HL-60 (cell line): ENCODE measurements around the gene GSTCD.
"Not testable (repeated sequence)": the region's sequence is repeated elsewhere in the genome, so short reads cannot be mapped to it uniquely, and the experiment has no call there.

Experiments used
- GABPA ChIP-seq: IDR thresholded peaks from 2 replicates; pipeline ENCODE4 v1.6.1; 2012; ENCODE audit warnings: low read depth
- POLR2AphosphoS5 ChIP-seq: IDR thresholded peaks from 2 replicates; pipeline ENCODE4 v1.6.1; 2012; ENCODE audit warnings: low read depth
- TF ChIP-seq, protein P1 (sequence below): IDR thresholded peaks from one replicate; pipeline ENCODE4 v1.5.1; 2011; ENCODE audit warnings: low read length, control low read depth, inconsistent platforms; ENCODE audit not compliant: insufficient read depth
- TF ChIP-seq, protein P2 (sequence below): IDR thresholded peaks from 2 replicates; pipeline ENCODE4 v1.6.1; 2012; ENCODE audit warnings: low read depth; ENCODE audit not compliant: insufficient replicate concordance

DNA sequence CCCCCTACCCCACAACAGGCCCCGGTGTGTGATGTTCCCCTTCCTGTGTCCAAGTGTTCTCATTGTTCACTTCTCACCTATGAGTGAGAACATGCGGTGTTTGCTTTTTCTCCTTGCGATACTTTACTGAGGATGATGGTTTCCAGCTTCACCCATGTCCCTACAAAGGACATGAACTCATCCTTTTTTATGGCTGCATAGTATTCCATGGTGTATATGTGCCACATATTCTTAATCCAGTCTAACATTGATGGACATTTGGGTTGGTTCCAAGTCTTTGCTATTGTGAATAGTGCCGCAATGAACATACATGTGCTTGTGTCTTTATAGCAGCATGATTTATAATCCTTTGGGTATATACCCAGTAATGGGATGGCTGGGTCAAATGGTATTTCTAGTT, 21.3 kb downstream of the GSTCD start:
- TF ChIP-seq, protein P1, sequence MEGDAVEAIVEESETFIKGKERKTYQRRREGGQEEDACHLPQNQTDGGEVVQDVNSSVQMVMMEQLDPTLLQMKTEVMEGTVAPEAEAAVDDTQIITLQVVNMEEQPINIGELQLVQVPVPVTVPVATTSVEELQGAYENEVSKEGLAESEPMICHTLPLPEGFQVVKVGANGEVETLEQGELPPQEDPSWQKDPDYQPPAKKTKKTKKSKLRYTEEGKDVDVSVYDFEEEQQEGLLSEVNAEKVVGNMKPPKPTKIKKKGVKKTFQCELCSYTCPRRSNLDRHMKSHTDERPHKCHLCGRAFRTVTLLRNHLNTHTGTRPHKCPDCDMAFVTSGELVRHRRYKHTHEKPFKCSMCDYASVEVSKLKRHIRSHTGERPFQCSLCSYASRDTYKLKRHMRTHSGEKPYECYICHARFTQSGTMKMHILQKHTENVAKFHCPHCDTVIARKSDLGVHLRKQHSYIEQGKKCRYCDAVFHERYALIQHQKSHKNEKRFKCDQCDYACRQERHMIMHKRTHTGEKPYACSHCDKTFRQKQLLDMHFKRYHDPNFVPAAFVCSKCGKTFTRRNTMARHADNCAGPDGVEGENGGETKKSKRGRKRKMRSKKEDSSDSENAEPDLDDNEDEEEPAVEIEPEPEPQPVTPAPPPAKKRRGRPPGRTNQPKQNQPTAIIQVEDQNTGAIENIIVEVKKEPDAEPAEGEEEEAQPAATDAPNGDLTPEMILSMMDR: not testable (repeated sequence)
- TF ChIP-seq POLR2AphosphoS5, GABPA: not testable (repeated sequence)
- TF ChIP-seq, protein P2, sequence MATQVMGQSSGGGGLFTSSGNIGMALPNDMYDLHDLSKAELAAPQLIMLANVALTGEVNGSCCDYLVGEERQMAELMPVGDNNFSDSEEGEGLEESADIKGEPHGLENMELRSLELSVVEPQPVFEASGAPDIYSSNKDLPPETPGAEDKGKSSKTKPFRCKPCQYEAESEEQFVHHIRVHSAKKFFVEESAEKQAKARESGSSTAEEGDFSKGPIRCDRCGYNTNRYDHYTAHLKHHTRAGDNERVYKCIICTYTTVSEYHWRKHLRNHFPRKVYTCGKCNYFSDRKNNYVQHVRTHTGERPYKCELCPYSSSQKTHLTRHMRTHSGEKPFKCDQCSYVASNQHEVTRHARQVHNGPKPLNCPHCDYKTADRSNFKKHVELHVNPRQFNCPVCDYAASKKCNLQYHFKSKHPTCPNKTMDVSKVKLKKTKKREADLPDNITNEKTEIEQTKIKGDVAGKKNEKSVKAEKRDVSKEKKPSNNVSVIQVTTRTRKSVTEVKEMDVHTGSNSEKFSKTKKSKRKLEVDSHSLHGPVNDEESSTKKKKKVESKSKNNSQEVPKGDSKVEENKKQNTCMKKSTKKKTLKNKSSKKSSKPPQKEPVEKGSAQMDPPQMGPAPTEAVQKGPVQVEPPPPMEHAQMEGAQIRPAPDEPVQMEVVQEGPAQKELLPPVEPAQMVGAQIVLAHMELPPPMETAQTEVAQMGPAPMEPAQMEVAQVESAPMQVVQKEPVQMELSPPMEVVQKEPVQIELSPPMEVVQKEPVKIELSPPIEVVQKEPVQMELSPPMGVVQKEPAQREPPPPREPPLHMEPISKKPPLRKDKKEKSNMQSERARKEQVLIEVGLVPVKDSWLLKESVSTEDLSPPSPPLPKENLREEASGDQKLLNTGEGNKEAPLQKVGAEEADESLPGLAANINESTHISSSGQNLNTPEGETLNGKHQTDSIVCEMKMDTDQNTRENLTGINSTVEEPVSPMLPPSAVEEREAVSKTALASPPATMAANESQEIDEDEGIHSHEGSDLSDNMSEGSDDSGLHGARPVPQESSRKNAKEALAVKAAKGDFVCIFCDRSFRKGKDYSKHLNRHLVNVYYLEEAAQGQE: not testable (repeated sequence)
